ENCODE data around the gene STX4. TPM values are rescaled to one million over a fixed set of nuclear protein-coding genes. Genes with fewer than 3 reads are reported as not detected.

STX4 gene
- polyA plus RNA-seq, 1 of the 3 experiments (the other 2 are of a cell fraction) = 117 TPM

Other genes with a start within 250 kb of the STX4 start
- gene ZNF629, start 246.4 kb upstream of the STX4 start, polyA plus RNA-seq (2012; rRNA removed) = 4.7 and 5.1 TPM in 2 replicates
- gene BCL7C, start 139.5 kb upstream of the STX4 start, polyA plus RNA-seq (2012; rRNA removed) = 48.5 and 56.3 TPM in 2 replicates
- 35.9 and 45.7 TPM in 2 replicates for gene CTF1, start 136.9 kb upstream of the STX4 start, polyA plus RNA-seq (2012; rRNA removed)
- gene FBXL19, start 110.0 kb upstream of the STX4 start, polyA plus RNA-seq (2012; rRNA removed) = 18.3 and 20.6 TPM in 2 replicates
- 29.0 and 31.8 TPM in 2 replicates for gene ORAI3, start 84.5 kb upstream of the STX4 start, polyA plus RNA-seq (2012; rRNA removed)
- gene SETD1A, start 75.8 kb upstream of the STX4 start, polyA plus RNA-seq (2012; rRNA removed) = 2.4 and 6.8 TPM in 2 replicates
- gene HSD3B7, start 48.4 kb upstream of the STX4 start, polyA plus RNA-seq (2012; rRNA removed) = 12.2 and 12.9 TPM in 2 replicates
- gene STX1B, start 22.9 kb upstream of the STX4 start, polyA plus RNA-seq (2012; rRNA removed) = 21.2 and 23.0 TPM in 2 replicates
- gene ZNF668, start 40.7 kb downstream of the STX4 start, polyA plus RNA-seq (2012; rRNA removed) = 12.4 and 13.6 TPM in 2 replicates
- 2.7 and 3.4 TPM in 2 replicates for gene ZNF646, start 40.9 kb downstream of the STX4 start, polyA plus RNA-seq (2012; rRNA removed)
- 3.1 and 4.9 TPM in 2 replicates for gene PRSS53, start 55.4 kb downstream of the STX4 start, polyA plus RNA-seq (2012; rRNA removed)
- 419 and 434 TPM in 2 replicates for gene VKORC1, start 61.2 kb downstream of the STX4 start, polyA plus RNA-seq (2012; rRNA removed)
- gene BCKDK, start 74.8 kb downstream of the STX4 start, polyA plus RNA-seq (2012; rRNA removed) = 57.9 and 73.2 TPM in 2 replicates
- 51.8 and 52.0 TPM in 2 replicates for gene KAT8, start 84.1 kb downstream of the STX4 start, polyA plus RNA-seq (2012; rRNA removed)
- gene PRSS8, start 102.2 kb downstream of the STX4 start, polyA plus RNA-seq (2012; rRNA removed) = 0.05 and 0.07 TPM in 2 replicates
- 0.36 and 0.49 TPM in 2 replicates for gene PRSS36, start 116.5 kb downstream of the STX4 start, polyA plus RNA-seq (2012; rRNA removed)
- 298 and 429 TPM in 2 replicates for gene FUS, start 146.6 kb downstream of the STX4 start, polyA plus RNA-seq (2012; rRNA removed)
- gene PYCARD, start 169.2 kb downstream of the STX4 start, polyA plus RNA-seq (2012; rRNA removed) = 0.28 and 0.42 TPM in 2 replicates
- gene TRIM72, start 180.6 kb downstream of the STX4 start, polyA plus RNA-seq (2012; rRNA removed) = under 0.01 TPM in 1 of 2 replicates, not detected in the other
- not detected in 2 replicates for gene PYDC1, start 183.6 kb downstream of the STX4 start, polyA plus RNA-seq (2012; rRNA removed)
- under 0.01 and 0.02 TPM in 2 replicates for gene ITGAM, start 226.4 kb downstream of the STX4 start, polyA plus RNA-seq (2012; rRNA removed)